Epithelial cell of esophagus (primary cell): Measurements from ENCODE around the gene LRCH3.

Experiments used
- DNase-seq: peaks from one replicate; pipeline ENCODE4 v3.0.0; 2010; ENCODE audit warnings: low read depth
- H3K4me3 ChIP-seq: 2 replicates; pipeline ENCODE4 v1.5.1; 2011; ENCODE audit warnings: mild to moderate bottlenecking, low read length, control low read depth
- CTCF ChIP-seq: IDR thresholded peaks from 2 replicates; pipeline ENCODE4 v1.5.1; 2011; ENCODE audit warnings: low read depth, mild to moderate bottlenecking, low read length, control low read depth, inconsistent platforms; ENCODE audit not compliant: insufficient read depth; ENCODE audit errors: missing control alignments

LRCH3 gene

GRCh38 chr3:197833930-197834715 is 43.1 kb downstream of the LRCH3 start:
- no peak for TF ChIP-seq CTCF

GRCh38 chr3:197835509-197835908 is 44.5 kb downstream of the LRCH3 start:
- TF ChIP-seq CTCF: no peak
- no peak overlapping the region for H3K4me3 ChIP-seq
- DNase-seq: no peak

More at GRCh38 chr3:197833930-197834715, 43.1 kb downstream of the LRCH3 start:
- no peak for DNase-seq
- H3K4me3 ChIP-seq: no peak overlapping the region

DNA sequence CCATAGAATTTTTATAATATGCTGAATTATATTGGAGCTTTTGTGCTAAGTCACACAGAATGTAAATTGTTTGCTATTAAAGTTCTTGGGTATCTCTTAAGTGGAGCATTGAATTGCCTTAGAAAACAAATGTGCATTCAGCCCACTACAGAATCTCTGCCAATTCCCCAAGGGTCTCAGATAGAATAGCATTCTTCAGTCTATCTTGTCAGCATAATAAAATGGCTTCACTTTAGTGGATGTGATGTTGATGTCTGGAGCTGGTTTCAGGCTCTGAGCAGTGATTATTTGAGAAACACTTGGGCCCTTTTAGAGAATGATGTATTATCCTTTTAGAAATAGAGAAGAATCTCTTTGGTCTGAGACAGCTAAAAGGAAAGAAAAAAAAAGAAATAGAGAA is 45.2 kb downstream of the LRCH3 start:
- TF ChIP-seq CTCF: no peak
- no peak for DNase-seq
- H3K4me3 ChIP-seq: no peak overlapping the region

- no peak for TF ChIP-seq CTCF
- no peak for DNase-seq
- no peak overlapping the region for H3K4me3 ChIP-seq
Measured at GRCh38 chr3:197837282-197837681, 46.2 kb downstream of the LRCH3 start.

- no peak for DNase-seq
- H3K4me3 ChIP-seq: no peak overlapping the region
- no peak for TF ChIP-seq CTCF
Measured at GRCh38 chr3:197841789-197842188, 50.7 kb downstream of the LRCH3 start.

DNA sequence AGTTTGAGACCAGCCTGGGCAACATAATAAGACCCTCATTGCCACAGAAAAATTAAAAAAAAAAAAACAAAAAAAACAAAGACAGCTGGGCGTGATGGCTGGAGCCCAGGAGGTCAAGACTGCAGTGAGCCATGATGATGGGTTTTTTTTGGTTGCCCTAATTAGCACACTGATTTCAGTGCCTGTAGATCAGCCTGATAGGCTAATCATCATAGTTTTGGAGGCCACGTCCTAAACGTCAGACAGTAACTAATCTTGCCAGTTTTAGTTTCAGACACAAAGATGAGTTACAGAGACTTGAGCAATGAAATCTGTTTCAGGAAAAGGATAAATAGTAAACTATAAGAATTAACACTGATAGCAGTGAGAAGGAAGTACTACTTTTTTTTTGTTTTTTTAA is 55.4 kb downstream of the LRCH3 start:
- no peak for DNase-seq
- no peak overlapping the region for H3K4me3 ChIP-seq
- no peak for TF ChIP-seq CTCF

DNA sequence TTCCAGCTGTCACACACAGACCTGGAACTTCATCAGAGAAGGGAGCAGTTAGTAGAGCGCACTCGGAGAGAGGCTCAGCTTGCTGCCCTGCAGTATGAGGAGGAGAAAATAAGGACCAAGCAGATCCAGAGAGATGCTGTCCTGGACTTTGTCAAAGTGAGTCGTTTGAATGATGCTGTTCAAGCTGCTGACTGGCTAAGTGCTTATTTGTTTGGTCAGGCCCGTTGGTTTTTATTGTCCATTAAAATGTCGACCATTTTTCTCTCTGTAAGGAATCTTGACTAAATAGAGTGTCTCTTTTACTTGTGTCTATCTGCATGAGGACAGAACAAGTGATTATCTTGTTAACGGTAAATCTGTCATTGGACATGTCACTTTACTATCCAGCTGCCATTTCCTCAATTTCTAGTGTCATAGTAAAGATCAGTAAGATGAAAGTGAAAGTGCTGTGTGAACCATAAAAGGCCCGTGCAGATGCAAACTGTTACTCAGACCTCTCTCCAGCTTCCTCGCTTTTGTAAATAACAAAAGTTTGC is 56.9 kb downstream of the LRCH3 start:
- H3K4me3 ChIP-seq: no peak overlapping the region
- no peak for TF ChIP-seq CTCF
- no peak for DNase-seq
